NCI-H82 treated with DMSO at 0.1 percent for 48 hours (cell line): ENCODE results near the gene NAA40.

Experiments
- DNase-seq: peaks from one replicate; lab custom pipeline; 2025; ENCODE audit not compliant: unreplicated experiment; lab: John Stamatoyannopoulos, UW

Gene NAA40

GRCh38 chr11:63938479-63939396 lies at the start of gene NAA40:
TSS of gene NAA40 (plus strand) at chr11:63939002. CDS start at chr11:63939097, 95 bp downstream.
- peak; percentile 81 for DNase-seq

DNA sequence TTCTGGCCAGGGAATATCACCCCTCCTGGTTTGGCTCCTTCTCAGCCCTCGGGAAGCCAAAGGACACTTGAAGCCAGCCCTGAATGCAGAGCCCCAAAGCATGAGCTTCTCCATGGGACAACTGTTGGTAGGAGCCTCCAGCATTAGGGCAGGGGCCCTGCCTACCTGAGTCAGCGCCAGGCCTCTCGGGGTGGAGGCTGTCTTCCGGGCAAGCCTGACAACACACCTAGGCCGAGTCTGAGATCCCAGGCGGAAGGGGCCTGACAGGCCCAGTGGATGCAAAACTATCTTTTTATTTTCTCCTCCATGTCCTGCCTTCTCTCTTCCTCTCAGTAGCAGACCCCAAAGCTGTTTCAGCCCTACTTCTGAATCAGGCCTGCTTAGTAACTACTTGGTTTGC lies 49.5 kb upstream of the NAA40 start:
- no peak for DNase-seq

GRCh38 chr11:63890368-63890767 lies 48.4 kb upstream of the NAA40 start:
- DNase-seq: no peak

DNA sequence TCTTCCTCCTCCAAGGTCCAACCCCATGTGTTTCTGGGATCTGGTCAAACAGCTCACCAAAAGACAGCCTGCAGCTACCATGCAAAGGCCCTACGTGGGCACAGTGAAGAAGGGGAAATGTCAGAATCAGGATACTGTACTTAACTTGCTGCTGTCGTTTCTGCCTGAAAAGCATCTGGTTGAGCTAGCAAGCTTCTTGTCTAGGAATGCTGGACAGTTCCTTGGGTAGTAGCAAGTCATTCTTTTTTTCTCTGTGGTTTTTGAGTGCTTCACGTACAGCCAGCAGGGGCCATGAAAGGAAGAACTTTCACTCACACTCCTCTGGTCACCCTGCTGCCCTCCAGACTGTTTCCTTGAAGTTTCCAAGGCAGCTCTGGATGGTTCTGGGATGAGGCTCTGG lies 46.6 kb upstream of the NAA40 start:
- DNase-seq: no peak

- no peak for DNase-seq
Measured at GRCh38 chr11:63893355-63893754, 45.4 kb upstream of the NAA40 start.

DNA sequence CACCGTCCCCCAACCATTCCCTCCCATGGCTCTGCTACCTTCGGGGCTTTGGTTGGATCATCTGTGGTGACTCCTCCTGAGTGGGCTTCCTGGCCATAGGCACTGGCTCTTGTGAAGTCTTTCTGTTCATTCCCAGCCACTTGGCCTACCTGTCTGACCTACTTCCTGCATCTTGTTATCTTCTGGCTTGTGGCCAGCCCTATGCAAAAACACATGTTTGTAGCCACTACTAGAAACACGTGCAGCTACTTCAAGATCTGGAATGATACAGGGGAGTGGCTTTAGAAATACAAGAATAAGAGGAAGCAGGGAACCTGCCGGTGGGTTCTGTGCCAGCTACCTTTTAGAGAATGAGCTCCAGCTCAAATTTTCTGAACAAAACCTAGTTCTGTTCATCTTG lies 42.7 kb upstream of the NAA40 start:
- no peak for DNase-seq

GRCh38 chr11:63897459-63898146 lies 41.2 kb upstream of the NAA40 start:
- DNase-seq: no peak

DNA sequence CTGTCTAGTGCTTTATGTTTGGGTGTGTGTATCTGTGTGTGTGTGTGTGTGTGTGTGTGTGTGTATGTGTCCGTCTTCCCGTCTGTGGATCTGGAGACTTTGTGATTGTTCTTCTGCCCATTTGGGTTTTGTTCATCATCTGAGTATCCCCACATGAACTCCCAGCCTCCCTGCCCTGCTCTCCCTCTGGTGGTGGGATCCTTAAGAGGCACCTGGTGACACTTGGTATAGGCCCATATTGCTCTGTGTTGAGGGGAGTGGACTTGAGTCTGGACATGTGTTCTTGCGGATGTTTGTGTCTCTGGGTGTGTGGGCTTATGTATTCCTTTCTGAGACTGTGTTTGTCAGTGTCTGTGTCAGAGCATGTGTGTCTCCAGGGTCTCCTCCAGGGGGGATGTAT lies 37.1 kb upstream of the NAA40 start:
- no peak for DNase-seq

- DNase-seq: no peak
Measured at GRCh38 chr11:63903884-63904283, 34.9 kb upstream of the NAA40 start.

DNA sequence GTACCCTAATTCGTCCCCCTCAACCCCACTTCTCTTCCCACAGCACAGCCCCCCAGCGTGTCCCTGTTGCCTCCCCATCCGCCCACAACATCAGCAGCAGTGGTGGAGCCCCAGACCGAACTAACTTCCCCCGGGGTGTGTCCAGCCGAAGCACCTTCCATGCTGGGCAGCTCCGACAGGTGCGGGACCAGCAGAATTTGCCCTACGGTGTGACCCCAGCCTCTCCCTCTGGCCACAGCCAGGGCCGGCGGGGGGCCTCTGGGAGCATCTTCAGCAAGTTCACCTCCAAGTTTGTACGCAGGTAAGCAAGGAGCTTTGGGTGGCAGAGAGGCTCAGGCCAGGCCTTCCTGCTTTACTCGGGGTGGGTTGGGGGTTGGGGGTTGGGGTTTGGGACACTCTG lies 34.1 kb upstream of the NAA40 start:
- DNase-seq: no peak

DNA sequence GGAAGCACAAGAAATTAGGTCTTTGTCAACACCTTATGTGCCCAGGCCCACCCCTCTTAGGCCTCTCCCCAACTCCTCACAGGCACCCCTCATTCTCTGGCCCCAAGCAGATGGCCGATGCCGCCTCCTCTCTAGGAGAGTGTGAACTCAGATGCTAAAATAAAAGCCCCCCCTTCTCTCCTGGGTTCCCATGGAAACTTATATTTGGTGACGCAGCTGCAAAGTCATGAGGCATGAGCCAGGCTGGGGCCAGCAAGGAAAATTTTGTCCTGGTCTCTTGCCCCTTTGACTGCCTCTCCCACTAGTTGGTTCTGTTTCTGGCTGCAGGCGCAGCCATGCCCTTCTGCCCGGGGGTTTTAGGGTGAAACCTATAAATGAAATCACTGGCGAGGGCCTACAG lies 33.6 kb upstream of the NAA40 start:
- no peak for DNase-seq

- no peak for DNase-seq
Measured at GRCh38 chr11:63906087-63906486, 32.7 kb upstream of the NAA40 start.

GRCh38 chr11:63906585-63906984 lies 32.2 kb upstream of the NAA40 start:
- DNase-seq: no peak

- DNase-seq: no peak
Measured at GRCh38 chr11:63907063-63907462, 31.7 kb upstream of the NAA40 start.

- no peak for DNase-seq
Measured at GRCh38 chr11:63907808-63908530, 30.8 kb upstream of the NAA40 start.

- DNase-seq: no peak
Measured at GRCh38 chr11:63908631-63909401, 30.0 kb upstream of the NAA40 start.

DNA sequence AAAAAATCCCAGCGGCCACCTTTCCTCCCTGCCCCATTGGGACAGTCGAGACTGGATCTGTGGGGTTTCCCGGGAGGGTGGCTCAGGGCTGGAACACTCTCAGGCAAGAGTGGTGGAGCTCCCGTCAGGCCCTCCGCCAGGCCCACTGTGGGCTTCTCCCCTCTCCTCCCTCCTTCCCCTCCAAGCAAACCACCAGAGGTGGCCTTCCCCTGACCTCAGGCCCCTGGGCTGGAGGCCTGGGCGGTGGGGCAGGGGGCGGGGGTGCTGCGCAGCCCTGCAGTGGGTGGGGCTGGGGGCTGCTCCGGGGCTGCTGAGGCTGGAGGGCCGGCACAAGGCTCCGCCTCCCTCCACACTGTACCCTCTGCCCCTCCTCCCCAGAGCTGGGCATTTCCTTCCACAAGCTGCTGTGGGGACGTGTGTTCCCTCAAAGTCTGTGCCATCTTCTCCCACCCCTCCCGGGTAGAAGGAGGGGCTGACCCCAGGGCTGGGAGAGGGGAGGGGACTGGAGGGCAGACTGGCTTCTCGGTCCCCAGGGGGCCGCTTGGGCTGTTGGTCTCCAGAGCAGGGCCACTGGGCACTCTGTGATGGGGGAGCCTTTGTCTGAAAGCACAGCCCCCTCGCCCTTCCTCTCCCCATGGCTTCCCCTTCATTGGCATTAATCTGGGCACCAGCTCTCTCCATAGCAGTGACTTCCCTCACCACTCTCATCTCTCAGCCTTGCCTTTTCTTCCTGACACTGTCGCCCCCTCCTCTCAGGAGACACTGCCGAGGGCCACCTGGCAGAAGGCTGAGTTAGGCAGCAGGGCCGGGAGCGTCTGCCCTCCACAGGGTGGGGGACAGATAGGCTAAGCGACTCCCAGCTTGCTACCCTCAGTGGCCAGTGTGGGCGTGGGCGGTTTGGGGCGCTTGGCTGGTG lies 29.0 kb upstream of the NAA40 start:
- no peak for DNase-seq

DNA sequence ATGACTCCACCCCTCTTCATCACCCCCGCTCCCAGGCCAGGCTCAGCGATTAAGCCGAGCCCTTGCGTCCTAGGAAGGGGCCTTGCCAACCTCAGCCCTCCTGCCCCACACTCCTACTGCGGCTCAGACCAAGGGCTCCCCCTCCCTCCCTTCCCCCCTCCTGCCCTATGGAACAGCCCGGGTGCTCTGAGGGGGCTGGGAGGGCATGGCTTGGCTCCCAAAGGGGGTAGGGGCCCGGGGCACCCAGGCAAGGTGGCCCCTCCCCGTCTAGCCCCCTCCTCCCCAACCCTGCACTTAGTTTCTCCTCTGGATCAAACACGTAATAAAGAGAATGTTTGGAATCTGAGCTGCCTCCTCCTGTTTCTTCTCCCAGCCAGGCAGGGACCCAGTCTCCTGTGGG lies 28.1 kb upstream of the NAA40 start:
- no peak for DNase-seq

GRCh38 chr11:63911440-63911839 lies 27.4 kb upstream of the NAA40 start:
- no peak for DNase-seq

- DNase-seq: no peak
Measured at GRCh38 chr11:63911876-63912275, 26.9 kb upstream of the NAA40 start.
